Measurements from ENCODE around the gene CEP131. TPM values are rescaled to one million over a fixed set of nuclear protein-coding genes. Genes with fewer than 3 reads are reported as not detected.

The CEP131 gene
- total and polyA plus RNA-seq, 2 of the 4 experiments (the other 2 are of a cell fraction), result 4.8 to 9.6 TPM

DNA sequence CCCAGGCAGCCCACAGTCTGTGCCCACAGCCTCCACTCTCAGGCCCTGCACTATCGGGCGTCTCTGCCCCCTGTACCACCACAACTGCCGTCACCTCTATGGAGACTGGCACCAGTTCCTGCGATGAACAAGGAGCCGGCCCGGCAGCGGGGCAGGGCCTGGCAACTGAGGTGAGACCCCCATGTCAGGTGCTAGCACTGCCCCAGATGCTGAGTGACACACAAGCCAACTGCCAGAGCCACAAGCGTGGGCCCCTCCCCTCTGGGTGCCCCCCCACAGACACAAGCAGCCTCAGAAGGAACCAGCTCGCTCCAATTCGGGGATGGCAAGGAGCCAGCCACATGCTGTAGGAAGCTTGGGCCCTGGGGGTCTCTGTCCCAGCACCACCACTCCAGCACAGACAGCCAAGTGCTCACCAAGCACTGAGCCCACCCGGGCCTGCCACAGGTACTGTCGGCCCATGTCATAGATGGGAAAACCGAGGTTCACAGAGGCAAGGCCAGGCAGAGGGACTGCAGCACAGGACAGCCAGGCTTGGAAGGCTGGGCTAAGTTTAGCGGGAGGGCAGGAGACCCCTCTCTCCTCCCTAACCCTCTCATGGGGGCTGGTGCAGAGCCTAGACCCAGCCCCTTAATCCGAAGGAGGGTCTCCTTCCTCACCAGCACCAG is 58.9 kb downstream of the CEP131 start:
- Histone ChIP-seq H3K14ac (replicated peaks; ENCODE audit: low read depth, low read length) (no peak overlapping the region), H3K4ac (ENCODE audit: low read depth, low read length) (no peak overlapping the region), H2BK120ac (ENCODE audit: low read depth, low read length) (no peak overlapping the region), H3K9ac (ENCODE audit: low read depth, low read length) (no peak overlapping the region), H3K4me1 (ENCODE audit: control insufficient read depth, insufficient read depth, low read length) (no peaks in the 10 kb centered on the region), H4K20me1 (ENCODE audit: insufficient read depth, low read length) (no peaks in the 10 kb centered on the region), H3K79me1 (ENCODE audit: low read depth in 1 of 2, low read length in 2 of 2) (no peaks in the 10 kb centered on the region), H2BK5ac (ENCODE audit: low read depth, low read length, poor library complexity, severe bottlenecking) (no peak overlapping the region), H2BK20ac (ENCODE audit: low read depth, low read length) (no peak overlapping the region), H2AFZ (replicated peaks; ENCODE audit: low read length, poor library complexity) (peak overlapping the region; percentile 43), H3K27ac (ENCODE audit: insufficient read depth, low read length) (no peak overlapping the region), H3K27me3 (ENCODE audit: control insufficient read depth, insufficient read depth, low read length) (peaks cover 54% of the 10 kb centered on the region), H4K5ac (ENCODE audit: low read depth, low read length) (no peak overlapping the region), H2AK9ac (replicated peaks; ENCODE audit: low read depth, low read length, poor library complexity) (no peak overlapping the region), H3K9me3 (ENCODE audit: control insufficient read depth, insufficient read depth, low read length) (no peaks in the 10 kb centered on the region), H2BK15ac (ENCODE audit: low read depth, low read length) (no peak overlapping the region), H3K18ac (ENCODE audit: low read depth, low read length) (no peak overlapping the region), H4K91ac (ENCODE audit: insufficient read depth, low read depth, low read length) (no peak overlapping the region), H3K23ac (ENCODE audit: low read depth, low read length) (no peak overlapping the region), H2AK5ac (ENCODE audit: low read depth, low read length) (no peak overlapping the region), H4K8ac (ENCODE audit: low read depth in 2 of 2, low read length in 2 of 2) (no peak overlapping the region), H3K56ac (ENCODE audit: extremely low read depth, insufficient read depth, low read length) (no peak overlapping the region), H3K4me2 (ENCODE audit: low read depth, low read length) (no peak overlapping the region), H3K4me3 (ENCODE audit: insufficient read depth, low read depth, low read length) (no peak overlapping the region), H3K9me1 (ENCODE audit: insufficient read depth, low read length) (no peaks in the 10 kb centered on the region), H3K36me3 (ENCODE audit: control insufficient read depth, insufficient read depth, low read length) (no peaks in the 10 kb centered on the region)
- 88% methylated on average over 4 of the region's 15 CpGs; no CpG with 5 or more reads in 1 of the 2 experiments for WGBS, 2 experiments (ENCODE audit: extremely low coverage in 2 of 2, insufficient read length in 1 of 2)
- ATAC-seq (ENCODE audit: low read depth) (no peak), DNase-seq (no peak)
- dilution Hi-C loops (cut with HindIII; ENCODE audit: low sequenced_read_pairs, unreplicated experiment) (no loop called here), intact Hi-C loops (cut with micrococcal nuclease) (no loop called here), in situ Hi-C loops (cut with MboI; ENCODE audit: low sequenced_read_pairs) (no loop called here)
- BruUV-seq (replicated peaks), result no TSS peak
- TF ChIP-seq BHLHE40 (IDR thresholded peaks at IDR 0.05; ENCODE audit: low read depth, low read length) (no peak), RAD21 (IDR thresholded peaks at IDR 0.05; ENCODE audit: low read length) (no peak), CHD1 (IDR thresholded peaks at IDR 0.05; ENCODE audit: low read depth, low read length) (no peak), NFE2L2 (IDR thresholded peaks at IDR 0.05; ENCODE audit: low read depth, low read length) (no peak), FOS (IDR thresholded peaks at IDR 0.05; ENCODE audit: low read depth, low read length) (no peak), CEBPB (IDR thresholded peaks at IDR 0.05; ENCODE audit: low read depth, low read length) (no peak), MAFK (IDR thresholded peaks at IDR 0.05; ENCODE audit: low read depth, low read length) (no peak), MAZ (IDR thresholded peaks at IDR 0.05; ENCODE audit: borderline replicate concordance, low read depth, low read length) (no peak), SMC3 (IDR thresholded peaks at IDR 0.05; ENCODE audit: low read depth, low read length) (no peak), MXI1 (IDR thresholded peaks at IDR 0.05; ENCODE audit: borderline replicate concordance, low read depth, low read length) (no peak), RCOR1 (IDR thresholded peaks at IDR 0.05; ENCODE audit: insufficient replicate concordance, low read length) (no peak)
- TF ChIP-seq, protein P1, sequence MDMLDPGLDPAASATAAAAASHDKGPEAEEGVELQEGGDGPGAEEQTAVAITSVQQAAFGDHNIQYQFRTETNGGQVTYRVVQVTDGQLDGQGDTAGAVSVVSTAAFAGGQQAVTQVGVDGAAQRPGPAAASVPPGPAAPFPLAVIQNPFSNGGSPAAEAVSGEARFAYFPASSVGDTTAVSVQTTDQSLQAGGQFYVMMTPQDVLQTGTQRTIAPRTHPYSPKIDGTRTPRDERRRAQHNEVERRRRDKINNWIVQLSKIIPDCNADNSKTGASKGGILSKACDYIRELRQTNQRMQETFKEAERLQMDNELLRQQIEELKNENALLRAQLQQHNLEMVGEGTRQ (IDR thresholded peaks at IDR 0.05; ENCODE audit: low read depth, low read length), result no peak
- ChIA-PET POLR2A (ENCODE audit: unreplicated experiment) (no interaction called here), CTCF (no interaction called here)

Data from IMR-90 (cell line).